Right atrium auricular region (tissue), 2 donors: Measurements from ENCODE around the gene NSFL1C. TPM values are rescaled to one million over a fixed set of nuclear protein-coding genes. Genes with fewer than 3 reads are reported as not detected.

ENCODE experiments used
- DNase-seq: peaks from one replicate; pipeline ENCODE4 v3.0.0-alpha.2; 2019; ENCODE audit warnings: low spot score
- H3K27ac ChIP-seq, 2 donors: fragments of 200-600 bp; sonication (generic); 1 replicate in 1 of 2; 2 replicates in 1 of 2; pipeline ENCODE4 v1.5.1; 2016 to 2019
- H3K27me3 ChIP-seq, 2 donors: fragments of 200-600 bp; sonication (generic); one replicate each; pipeline versions ENCODE4 v1.5.1 to v1.6.0; 2017 to 2019
- H3K36me3 ChIP-seq: fragments of 200-600 bp; sonication (generic); one replicate; pipeline ENCODE4 v1.5.1; 2016
- H3K4me1 ChIP-seq, 2 donors: fragments of 200-600 bp; sonication (generic); one replicate each; pipeline versions ENCODE4 v1.5.1 to v1.6.0; 2017 to 2019
- H3K4me3 ChIP-seq, 2 donors: fragments of 200-600 bp; sonication (generic); 1 replicate in 1 of 2; 2 replicates in 1 of 2; pipeline ENCODE4 v1.5.1; 2017 to 2019; ENCODE audit warnings: mild to moderate bottlenecking in 1 of 2, moderate library complexity in 1 of 2
- H3K9me3 ChIP-seq, 2 donors: fragments of 200-600 bp; sonication (generic); one replicate each; pipeline ENCODE4 v1.5.1; 2019
- total RNA-seq, 2 donors: library from RNA; depleted of rRNA; stranded (reverse); fragments of >200 nt; gene quantifications; one replicate each; pipeline ENCODE4 v1.1.0, GENCODE V29; 2016
- TF ChIP-seq, protein P1 (sequence below), 2 donors: fragments of 200-600 bp; sonication (generic); IDR thresholded peaks; one replicate each; pipeline ENCODE4 v1.5.1; 2019; ENCODE audit warnings: antibody characterized with exemption in 2 of 2

Gene NSFL1C
- 10 to 100 TPM; 28.5 to 34.3 TPM for total RNA-seq

DNA sequence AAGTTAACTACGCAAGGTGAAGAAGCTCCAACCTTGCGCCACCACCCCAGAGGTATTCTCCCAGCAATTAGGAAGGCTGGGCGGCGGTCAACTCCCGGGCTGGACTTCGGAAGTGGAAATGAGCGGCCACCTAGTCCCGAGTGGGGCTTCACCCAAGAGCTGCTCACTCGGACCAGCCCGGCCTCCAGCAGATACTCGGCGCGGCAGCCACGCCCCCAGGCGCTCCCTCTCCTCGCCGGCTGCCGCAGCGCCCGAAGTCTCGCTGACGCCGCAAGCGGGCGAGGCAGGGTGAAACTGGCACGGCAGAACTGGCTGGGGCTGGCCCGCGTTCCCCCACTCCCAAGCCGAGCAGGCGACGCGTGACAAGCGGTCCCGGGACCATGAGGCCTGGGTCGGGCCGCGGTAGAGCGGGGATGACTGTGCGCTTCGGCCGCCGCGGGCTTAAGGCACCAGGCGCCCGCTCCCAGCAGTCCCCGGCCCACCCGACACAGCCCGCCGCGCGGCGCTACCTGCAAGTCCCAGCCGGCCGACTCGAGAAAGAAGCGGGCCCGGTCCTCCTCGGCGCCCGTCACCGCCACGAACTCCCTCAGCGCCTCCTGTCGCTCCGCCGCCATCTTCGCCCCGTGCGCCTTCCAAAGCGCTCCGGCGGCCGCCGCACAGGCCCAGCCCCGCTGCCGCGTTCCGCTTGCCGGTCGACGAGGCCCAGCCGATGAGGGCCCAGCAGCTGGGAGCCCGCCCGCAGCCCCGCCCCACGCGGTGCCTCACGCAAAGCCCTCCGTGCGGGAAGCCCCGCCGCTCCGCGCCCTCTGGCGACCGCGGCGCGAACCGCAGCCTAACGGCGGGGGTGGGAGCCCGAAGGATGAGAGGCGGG, at the start of gene NSFL1C:
NSFL1C (minus strand) TSS at position 639 of the 871 bp plus-strand sequence; CDS start at position 614, 25 bp downstream.
- H3K36me3 ChIP-seq = peaks cover 5% of the 10 kb centered on the region
- peaks cover 0 to 37% of the 10 kb centered on the region in 2 donors for H3K4me1 ChIP-seq
- peak within 1 kb of the TSS; percentile 76 to 91 for H3K4me3 ChIP-seq
- H3K27me3 ChIP-seq = no peaks in the 10 kb centered on the region
- H3K27ac ChIP-seq = peak within 1 kb of the TSS; percentile 83 to 86
- peak; percentile 92 for DNase-seq
- H3K9me3 ChIP-seq = no peaks in the 10 kb centered on the region
- TF ChIP-seq, protein P1, sequence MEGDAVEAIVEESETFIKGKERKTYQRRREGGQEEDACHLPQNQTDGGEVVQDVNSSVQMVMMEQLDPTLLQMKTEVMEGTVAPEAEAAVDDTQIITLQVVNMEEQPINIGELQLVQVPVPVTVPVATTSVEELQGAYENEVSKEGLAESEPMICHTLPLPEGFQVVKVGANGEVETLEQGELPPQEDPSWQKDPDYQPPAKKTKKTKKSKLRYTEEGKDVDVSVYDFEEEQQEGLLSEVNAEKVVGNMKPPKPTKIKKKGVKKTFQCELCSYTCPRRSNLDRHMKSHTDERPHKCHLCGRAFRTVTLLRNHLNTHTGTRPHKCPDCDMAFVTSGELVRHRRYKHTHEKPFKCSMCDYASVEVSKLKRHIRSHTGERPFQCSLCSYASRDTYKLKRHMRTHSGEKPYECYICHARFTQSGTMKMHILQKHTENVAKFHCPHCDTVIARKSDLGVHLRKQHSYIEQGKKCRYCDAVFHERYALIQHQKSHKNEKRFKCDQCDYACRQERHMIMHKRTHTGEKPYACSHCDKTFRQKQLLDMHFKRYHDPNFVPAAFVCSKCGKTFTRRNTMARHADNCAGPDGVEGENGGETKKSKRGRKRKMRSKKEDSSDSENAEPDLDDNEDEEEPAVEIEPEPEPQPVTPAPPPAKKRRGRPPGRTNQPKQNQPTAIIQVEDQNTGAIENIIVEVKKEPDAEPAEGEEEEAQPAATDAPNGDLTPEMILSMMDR (IDR thresholded peaks at IDR 0.05) = peak; percentile 99

- H3K9me3 ChIP-seq = no peaks in the 10 kb centered on the region
- H3K4me1 ChIP-seq = no peaks in the 10 kb centered on the region
- H3K27ac ChIP-seq = no peak overlapping the region
- H3K4me3 ChIP-seq = no peak overlapping the region
- no peaks in the 10 kb centered on the region for H3K36me3 ChIP-seq
- TF ChIP-seq, protein P1 (IDR thresholded peaks at IDR 0.05) = no peak
- H3K27me3 ChIP-seq = no peaks in the 10 kb centered on the region
- DNase-seq = no peak
Observed at GRCh38 chr20:1513801-1514200, 47.2 kb upstream of the NSFL1C start.

DNA sequence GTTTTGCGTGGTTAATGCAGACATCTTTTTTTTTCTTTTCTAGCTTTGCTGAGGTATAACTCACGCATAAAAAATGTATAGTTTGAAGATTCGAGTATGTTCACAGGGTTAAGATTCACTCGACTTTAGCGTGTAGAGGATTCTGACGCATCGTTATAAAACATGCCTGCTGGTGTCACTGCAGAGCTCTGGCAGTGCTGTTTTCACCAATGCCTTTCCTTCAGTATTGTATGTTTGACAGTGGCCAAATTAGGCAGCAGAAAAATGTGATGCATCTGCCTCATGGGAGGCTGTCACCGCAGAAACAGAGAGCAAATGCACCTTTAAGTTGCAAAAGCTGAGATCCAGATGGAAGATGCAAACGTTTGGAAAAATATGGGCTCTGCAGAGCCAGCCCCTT, 42.6 kb upstream of the NSFL1C start:
- H3K9me3 ChIP-seq = no peaks in the 10 kb centered on the region
- no peaks in the 10 kb centered on the region for H3K27me3 ChIP-seq
- no peak for DNase-seq
- H3K4me3 ChIP-seq = no peak overlapping the region
- H3K4me1 ChIP-seq = no peaks in the 10 kb centered on the region
- no peak overlapping the region for H3K27ac ChIP-seq
- H3K36me3 ChIP-seq = no peaks in the 10 kb centered on the region
- TF ChIP-seq, protein P1 (IDR thresholded peaks at IDR 0.05) = peak; percentile 18 to 35

- no peaks in the 10 kb centered on the region for H3K4me1 ChIP-seq
- no peaks in the 10 kb centered on the region for H3K9me3 ChIP-seq
- no peak overlapping the region for H3K27ac ChIP-seq
- no peaks in the 10 kb centered on the region for H3K27me3 ChIP-seq
- no peak for DNase-seq
- no peak overlapping the region for H3K4me3 ChIP-seq
- no peaks in the 10 kb centered on the region for H3K36me3 ChIP-seq
- TF ChIP-seq, protein P1 (IDR thresholded peaks at IDR 0.05) = no peak
Observed at GRCh38 chr20:1508574-1508973, 41.9 kb upstream of the NSFL1C start.

- Histone ChIP-seq H3K27me3 (no peaks in the 10 kb centered on the region), H3K4me1 (no peaks in the 10 kb centered on the region)
Observed at GRCh38 chr20:1507276-1507675, 40.6 kb upstream of the NSFL1C start.

More at GRCh38 chr20:1507276-1507675, 40.6 kb upstream of the NSFL1C start:
- Histone ChIP-seq H3K9me3 (no peaks in the 10 kb centered on the region), H3K4me3 (no peak overlapping the region), H3K36me3 (no peaks in the 10 kb centered on the region), H3K27ac (no peak overlapping the region)
- no peak for DNase-seq
- TF ChIP-seq, protein P1 (IDR thresholded peaks at IDR 0.05) = no peak
